HG02840 (cell line): ENCODE measurements around the gene TLR8.
"Not testable (repeated sequence)": the region's sequence is repeated elsewhere in the genome, so short reads cannot be mapped to it uniquely, and the experiment has no call there.

ENCODE experiments used
- ATAC-seq: cut with Tn5 transposase; IDR thresholded peaks from one replicate; pipeline ENCODE4 v1.9.1; 2021; ENCODE audit warnings: mild to moderate bottlenecking, moderate library complexity, moderate number of reproducible peaks; ENCODE audit not compliant: unreplicated experiment, low FRiP score

The TLR8 gene

DNA sequence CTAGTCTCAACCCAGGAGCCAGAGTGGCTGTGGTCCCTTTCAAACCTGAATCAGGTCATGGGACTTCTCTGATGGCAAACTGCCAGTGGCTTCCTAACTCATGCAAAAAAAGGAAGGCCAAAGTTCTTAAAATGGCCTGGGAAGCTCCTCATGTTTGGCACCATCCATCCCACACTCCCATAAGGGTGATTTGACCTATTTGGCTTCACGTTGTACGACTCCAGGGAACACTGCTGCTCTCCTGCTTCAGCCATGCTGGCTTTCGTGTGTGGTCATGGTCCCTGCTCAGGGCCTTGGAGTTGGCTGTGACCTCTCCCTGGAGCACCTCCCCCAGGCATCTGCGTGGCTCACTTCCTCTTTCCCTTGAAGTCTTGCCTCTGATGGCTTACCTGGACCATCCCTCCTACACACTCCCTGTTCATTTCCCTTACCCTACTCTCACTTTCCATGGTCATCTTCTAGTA, 55.7 kb downstream of the TLR8 start:
- ATAC-seq = no peak

DNA sequence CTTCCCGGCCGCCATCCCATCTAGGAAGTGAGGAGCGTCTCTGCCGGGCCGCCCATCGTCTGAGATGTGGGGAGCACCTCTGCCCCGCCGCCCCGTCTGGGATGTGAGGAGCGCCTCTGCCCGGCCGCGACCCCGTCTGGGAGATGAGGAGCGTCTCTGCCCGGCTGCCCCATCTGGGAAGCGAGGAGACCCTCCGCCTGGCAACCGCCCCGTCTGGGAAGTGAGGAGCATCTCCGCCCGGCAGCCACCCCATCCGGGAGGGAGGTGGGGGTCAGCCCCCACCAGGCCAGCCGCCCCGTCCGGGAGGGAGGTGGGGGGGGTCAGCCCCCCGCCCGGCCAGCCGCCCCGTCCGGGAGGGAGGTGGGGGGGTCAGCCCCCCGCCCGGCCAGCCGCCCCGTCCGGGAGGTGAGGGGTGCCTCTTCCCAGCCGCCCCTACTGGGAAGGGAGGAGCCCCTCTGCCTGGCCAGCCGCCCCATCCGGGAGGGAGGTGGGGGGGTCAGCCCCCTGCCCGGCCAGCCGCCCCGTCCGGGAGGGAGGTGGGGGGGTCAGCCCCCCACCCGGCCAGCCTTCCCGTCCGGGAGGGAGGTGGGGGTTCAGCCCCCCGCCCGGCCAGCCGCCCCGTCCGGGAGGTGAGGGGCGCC, 56.9 kb downstream of the TLR8 start:
- ATAC-seq = not testable (repeated sequence)

DNA sequence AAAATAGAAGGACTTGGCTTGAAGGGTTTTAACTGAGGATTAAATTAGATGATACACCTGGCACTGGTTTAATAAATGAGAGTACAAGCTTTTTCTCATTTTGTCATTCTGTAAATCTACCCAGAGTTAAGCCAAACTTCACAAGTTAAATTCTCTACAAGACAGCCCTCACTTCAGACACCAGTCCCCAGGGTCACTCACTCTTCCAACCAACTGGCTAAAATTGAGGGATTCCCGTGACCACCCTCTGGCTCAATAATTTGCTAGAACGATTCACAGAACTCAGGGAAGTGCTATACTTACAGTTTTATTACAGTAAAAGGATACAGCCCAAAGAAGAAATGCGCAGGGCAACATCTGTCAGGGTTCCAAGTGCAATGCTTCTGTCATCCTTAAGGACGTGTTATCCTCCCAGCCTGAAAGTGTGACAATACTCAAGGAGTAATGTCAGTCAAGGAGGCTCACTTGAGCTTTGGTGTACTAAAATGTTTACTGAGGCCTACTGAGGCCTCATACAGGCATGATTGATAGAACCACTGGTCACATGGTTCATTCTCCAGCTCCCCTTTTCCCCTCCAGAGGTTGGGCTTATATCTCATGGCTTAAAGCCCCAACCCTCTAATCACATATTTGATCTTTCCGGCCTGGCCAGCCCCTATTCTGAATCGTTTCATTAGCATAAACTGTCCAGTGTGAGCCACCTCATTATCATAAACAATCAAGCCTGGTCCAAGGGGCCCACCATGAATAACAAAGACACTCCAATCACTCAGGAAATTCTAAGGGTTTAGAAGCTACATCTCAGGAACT, 58.9 kb downstream of the TLR8 start:
- ATAC-seq = no peak

DNA sequence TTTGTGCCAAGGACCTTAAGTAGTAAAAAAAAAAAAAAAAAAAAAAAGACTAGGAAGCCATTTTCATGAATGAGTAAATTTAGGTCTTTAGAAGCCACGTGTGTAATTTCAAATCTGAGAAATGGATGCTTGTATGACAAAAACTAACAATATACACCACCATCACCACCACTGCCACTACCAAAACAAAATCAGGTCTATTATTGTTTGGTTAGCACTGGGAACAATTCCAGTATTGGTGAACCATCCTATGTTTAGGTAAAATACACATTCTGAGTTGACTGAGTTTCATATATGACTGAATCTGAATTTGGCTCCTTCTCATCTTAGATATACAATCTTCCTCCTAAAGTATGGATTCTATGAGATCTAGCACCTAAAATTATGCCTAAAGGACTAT, 59.7 kb downstream of the TLR8 start:
- no peak for ATAC-seq

DNA sequence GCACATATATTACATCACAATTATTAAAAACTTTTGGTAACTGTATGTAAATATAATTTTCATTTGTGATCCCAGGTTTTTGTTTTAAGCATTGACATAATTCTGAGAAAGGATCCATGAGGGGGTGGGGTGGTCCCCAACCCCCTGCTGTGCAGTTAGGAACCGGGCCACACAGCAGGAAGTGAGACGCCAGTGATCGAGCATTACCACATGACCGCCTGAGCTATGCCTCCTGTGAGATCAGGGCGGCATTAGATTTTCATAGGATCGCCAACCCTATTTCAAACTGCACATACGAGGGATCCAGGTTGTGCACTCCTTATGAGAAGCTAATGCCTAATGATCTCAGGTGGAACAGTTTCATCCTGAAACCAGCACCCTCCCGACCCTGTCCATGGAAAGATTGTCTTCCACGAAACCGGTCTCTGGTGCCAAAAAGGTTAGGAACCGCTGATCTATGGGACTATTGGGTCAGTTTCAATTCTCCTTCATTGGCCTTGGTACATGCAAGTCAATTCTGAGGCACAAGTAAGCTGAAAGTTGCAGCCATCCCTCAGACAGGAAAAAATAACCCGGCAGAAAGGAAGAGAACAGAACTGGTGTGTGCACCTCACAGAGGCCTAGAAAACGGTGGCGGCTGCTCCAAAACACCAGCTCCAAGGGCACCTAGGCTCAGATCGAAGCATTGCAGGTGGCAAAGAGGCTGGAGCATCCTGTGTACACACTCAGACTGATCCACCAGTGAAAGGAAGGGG, 61.5 kb downstream of the TLR8 start:
- ATAC-seq = no peak

DNA sequence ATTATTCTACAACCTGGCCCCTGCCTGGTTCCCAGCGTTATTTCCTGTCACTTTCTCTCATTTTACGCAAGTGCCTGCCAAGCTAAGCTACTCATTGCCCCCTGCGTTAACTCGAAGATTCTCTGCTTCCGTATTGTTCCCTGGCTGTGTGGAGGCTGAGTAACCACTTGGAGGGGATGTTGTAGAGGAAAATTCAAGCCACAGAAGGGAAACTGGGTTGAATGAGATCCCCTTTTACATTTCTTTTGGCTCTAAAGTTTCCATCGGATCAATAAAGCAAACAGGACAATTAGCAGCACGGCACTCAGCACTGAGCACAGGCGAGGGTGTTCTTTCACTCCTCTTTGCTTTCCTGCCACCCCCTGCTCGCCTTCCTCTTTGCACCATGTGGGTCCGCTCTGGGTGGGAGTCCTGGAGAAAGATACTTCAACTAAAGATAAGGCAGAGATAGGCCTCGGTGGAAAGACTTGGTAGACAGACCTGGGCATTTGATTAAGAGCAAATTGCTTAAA, 64.3 kb downstream of the TLR8 start:
- no peak for ATAC-seq

DNA sequence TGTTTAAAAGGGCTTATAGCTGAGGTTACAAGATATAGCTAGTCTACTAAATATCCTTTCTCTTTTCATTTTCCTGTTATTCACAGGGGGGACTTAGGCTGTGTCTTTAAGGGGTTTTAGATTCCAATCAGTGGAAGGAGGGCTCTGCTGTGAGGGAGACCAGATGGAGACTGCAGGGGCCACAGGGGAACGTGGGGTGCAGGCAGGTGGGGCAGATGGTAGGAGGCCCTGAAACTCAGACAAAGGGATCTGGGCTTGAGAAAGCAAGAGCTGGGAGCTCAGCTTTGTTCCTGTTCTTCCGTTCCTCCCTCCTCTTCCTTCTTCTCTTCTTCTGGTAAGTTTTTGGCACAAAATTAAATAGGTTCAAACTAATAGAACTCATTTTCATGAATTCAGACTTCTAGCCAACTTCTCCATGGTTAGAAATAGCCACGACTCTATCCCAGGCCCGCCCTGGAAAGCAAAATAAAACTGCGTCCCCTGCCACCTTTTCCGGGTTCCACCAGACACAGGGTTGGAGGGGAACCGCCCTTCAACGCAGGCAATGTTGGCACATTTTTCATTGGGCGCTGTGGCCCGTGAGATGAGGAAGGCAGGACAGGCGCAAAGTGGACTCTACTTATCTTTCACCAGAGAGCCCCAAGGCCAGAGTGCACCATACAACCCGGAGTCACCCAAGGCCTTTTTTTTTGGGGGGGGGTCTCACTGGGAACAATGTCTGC, 65.0 kb downstream of the TLR8 start:
- no peak for ATAC-seq

DNA sequence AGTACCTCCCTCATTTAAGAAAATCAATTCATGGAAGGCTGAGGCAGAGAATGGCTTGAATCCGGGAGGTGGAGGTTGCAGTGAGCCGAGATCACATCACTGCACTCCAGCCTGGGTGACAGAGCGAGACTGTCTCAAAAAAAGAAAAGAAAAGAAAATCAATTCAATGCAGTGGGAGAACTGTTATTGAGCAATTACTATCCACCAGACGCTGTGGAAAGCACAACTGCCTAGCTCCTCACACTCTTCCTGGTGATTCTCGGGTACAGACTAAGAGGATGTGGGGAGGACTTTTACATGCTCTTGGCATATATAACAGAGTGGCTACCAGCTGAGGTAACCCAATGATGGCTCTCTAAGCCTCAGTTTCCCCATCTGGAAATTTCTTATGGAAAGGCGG, 65.8 kb downstream of the TLR8 start:
- ATAC-seq = no peak
